OCI-LY3 (cell line): Measurements from ENCODE around the gene SLC38A2.

Experiments
- H2AFZ ChIP-seq: fragments of 200-600, 300-600 bp; shearing (Covaris generic); 2 replicates; pipeline ENCODE4 v1.6.0; 2014; ENCODE audit warnings: antibody characterized with exemption, low read depth, low read length
- H3K27ac ChIP-seq: fragments of 200-600, 300-600 bp; sonication (generic); 2 replicates; pipeline ENCODE4 v1.5.1; 2014; ENCODE audit warnings: mild to moderate bottlenecking, low read length, moderate library complexity, mixed read lengths
- H3K27me3 ChIP-seq: fragments of 200-600, 300-600 bp; sonication (generic); 2 replicates; pipeline ENCODE4 v1.6.1; 2014; ENCODE audit warnings: low read depth, low read length, mixed read lengths
- H3K36me3 ChIP-seq: fragments of 200-600, 300-600 bp; sonication (generic); replicated peaks from 2 replicates; pipeline ENCODE3; 2014; ENCODE audit warnings: low read depth, low read length, mixed read lengths
- H3K4me1 ChIP-seq: fragments of 300-600, 200-600 bp; sonication (generic); 2 replicates; pipeline ENCODE4 v1.6.1; 2014; ENCODE audit warnings: low read length, mixed read lengths
- H3K4me2 ChIP-seq: fragments of 200-600, 300-600 bp; sonication (generic); 2 replicates; pipeline ENCODE4 v1.6.1; 2014; ENCODE audit warnings: low read length, mixed read lengths
- H3K4me3 ChIP-seq: fragments of 300-600, 200-600 bp; sonication (generic); 2 replicates; pipeline ENCODE4 v1.5.1; 2014; ENCODE audit warnings: antibody characterized with exemption, mild to moderate bottlenecking, low read length, moderate library complexity
- H3K79me2 ChIP-seq: fragments of 300-600, 200-600 bp; shearing (Covaris generic); 2 replicates; pipeline ENCODE4 v1.6.1; 2014; ENCODE audit warnings: mild to moderate bottlenecking, low read length, mixed read lengths
- H3K9ac ChIP-seq: fragments of 300-600, 200-600 bp; shearing (Covaris generic); 2 replicates; pipeline ENCODE4 v1.6.0; 2014; ENCODE audit warnings: mild to moderate bottlenecking, low read length, moderate library complexity
- H3K9me3 ChIP-seq: fragments of 200-600, 300-600 bp; shearing (Covaris generic); 2 replicates; pipeline ENCODE4 v1.6.1; 2014; ENCODE audit warnings: low read length, mixed read lengths; ENCODE audit not compliant: insufficient read depth
- H4K20me1 ChIP-seq: fragments of 200-600, 300-600 bp; sonication (generic); 2 replicates; pipeline ENCODE4 v1.6.1; 2016; ENCODE audit warnings: low read length, mixed read lengths; ENCODE audit not compliant: insufficient read depth
- EZH2phosphoT487 ChIP-seq: fragments of 200-600 bp; shearing (Covaris generic); IDR thresholded peaks from 2 replicates; pipeline ENCODE4 v1.6.1; 2018; ENCODE audit warnings: antibody characterized with exemption, mixed run types, low read depth
- TF ChIP-seq, protein P1 (sequence below): fragments of 200-600, 300-600 bp; sonication (generic); IDR thresholded peaks from 2 replicates; pipeline ENCODE4 v1.5.1; 2014; ENCODE audit warnings: antibody characterized with exemption, low read length, low read depth

Gene SLC38A2

GRCh38 chr12:46358325-46358700 lies 14.3 kb downstream of the SLC38A2 start:
- H3K27ac ChIP-seq = no peak overlapping the region
- no peaks in the 10 kb centered on the region for H3K27me3 ChIP-seq

DNA sequence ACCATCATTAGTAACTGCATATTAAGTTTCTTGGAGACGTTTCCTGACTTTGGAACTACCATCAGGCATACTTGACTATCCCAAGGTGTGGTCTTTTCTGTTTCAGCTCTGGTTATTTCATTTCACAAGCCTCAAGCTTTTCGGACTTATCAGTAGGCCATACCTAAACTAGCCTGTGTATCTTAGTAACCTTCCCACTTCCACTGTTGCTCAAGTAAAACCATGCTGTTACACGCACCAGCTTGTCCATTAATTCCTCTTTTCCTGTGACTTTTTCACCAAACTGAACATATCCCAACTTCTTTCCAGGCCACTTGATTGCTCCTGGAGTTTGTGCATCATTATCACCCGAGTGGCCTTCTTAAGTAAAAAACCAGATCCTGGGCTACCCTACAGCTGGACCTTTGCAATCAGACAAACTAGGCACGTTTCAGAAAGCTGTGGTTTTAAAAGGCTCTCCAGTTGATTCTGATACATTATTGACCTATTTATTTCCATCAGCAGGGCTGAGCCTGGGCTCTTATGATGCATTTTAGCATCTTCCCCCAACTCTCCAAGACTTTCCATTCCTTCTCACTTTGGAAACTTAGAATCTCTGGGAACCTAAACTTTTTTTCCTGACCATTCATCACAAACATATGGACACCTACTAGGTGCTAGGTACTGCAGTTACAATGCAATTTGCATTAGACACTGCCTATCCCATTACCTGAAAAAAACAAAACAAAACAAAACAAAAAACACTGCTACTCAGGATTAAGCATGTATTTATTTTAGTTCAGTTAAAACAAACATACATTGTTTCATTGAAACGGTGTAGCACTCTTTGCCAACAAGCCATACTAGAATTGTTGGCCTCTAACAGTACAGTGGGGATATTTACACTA lies 14.9 kb downstream of the SLC38A2 start:
- H3K9ac ChIP-seq = no peak overlapping the region
- no peaks in the 10 kb centered on the region for H3K27me3 ChIP-seq
- H3K4me3 ChIP-seq = no peak overlapping the region
- no peak overlapping the region for H3K27ac ChIP-seq
- no peak overlapping the region for H2AFZ ChIP-seq
- no peaks in the 10 kb centered on the region for H3K9me3 ChIP-seq
- H3K79me2 ChIP-seq = no peaks in the 10 kb centered on the region; the same call in 1 of the 2 replicates
- peaks cover 48% of the 10 kb centered on the region for H3K36me3 ChIP-seq
- TF ChIP-seq, protein P1, sequence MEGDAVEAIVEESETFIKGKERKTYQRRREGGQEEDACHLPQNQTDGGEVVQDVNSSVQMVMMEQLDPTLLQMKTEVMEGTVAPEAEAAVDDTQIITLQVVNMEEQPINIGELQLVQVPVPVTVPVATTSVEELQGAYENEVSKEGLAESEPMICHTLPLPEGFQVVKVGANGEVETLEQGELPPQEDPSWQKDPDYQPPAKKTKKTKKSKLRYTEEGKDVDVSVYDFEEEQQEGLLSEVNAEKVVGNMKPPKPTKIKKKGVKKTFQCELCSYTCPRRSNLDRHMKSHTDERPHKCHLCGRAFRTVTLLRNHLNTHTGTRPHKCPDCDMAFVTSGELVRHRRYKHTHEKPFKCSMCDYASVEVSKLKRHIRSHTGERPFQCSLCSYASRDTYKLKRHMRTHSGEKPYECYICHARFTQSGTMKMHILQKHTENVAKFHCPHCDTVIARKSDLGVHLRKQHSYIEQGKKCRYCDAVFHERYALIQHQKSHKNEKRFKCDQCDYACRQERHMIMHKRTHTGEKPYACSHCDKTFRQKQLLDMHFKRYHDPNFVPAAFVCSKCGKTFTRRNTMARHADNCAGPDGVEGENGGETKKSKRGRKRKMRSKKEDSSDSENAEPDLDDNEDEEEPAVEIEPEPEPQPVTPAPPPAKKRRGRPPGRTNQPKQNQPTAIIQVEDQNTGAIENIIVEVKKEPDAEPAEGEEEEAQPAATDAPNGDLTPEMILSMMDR = no peak
- no peak for TF ChIP-seq EZH2phosphoT487
- H4K20me1 ChIP-seq = peaks cover 55% of the 10 kb centered on the region
- no peak overlapping the region for H3K4me2 ChIP-seq
- H3K4me1 ChIP-seq = peaks cover 23% of the 10 kb centered on the region

More at GRCh38 chr12:46358325-46358700, 14.3 kb downstream of the SLC38A2 start:
- Histone ChIP-seq H3K79me2 (no peaks in the 10 kb centered on the region; the same call in 1 of the 2 replicates), H4K20me1 (peaks cover 62% of the 10 kb centered on the region), H3K4me1 (peaks cover 29% of the 10 kb centered on the region), H2AFZ (no peak overlapping the region), H3K36me3 (peaks cover 55% of the 10 kb centered on the region), H3K9me3 (no peaks in the 10 kb centered on the region), H3K4me3 (no peak overlapping the region), H3K9ac (no peak overlapping the region), H3K4me2 (no peak overlapping the region)
- TF ChIP-seq, protein P1 = no peak
- TF ChIP-seq EZH2phosphoT487 = no peak

- H3K9ac ChIP-seq = no peak overlapping the region
- peaks cover 41% of the 10 kb centered on the region for H3K36me3 ChIP-seq
- H3K27me3 ChIP-seq = no peaks in the 10 kb centered on the region
- H3K27ac ChIP-seq = no peak overlapping the region
- H2AFZ ChIP-seq = no peak overlapping the region
- no peak overlapping the region for H3K4me2 ChIP-seq
- H3K9me3 ChIP-seq = no peaks in the 10 kb centered on the region
- peaks cover 14% of the 10 kb centered on the region for H3K4me1 ChIP-seq
- H3K79me2 ChIP-seq = no peaks in the 10 kb centered on the region; the same call in 1 of the 2 replicates
- H3K4me3 ChIP-seq = no peak overlapping the region
- TF ChIP-seq EZH2phosphoT487 = no peak
- TF ChIP-seq, protein P1 = no peak
- H4K20me1 ChIP-seq = peaks cover 47% of the 10 kb centered on the region
Measured at GRCh38 chr12:46356655-46357437, 15.7 kb downstream of the SLC38A2 start.

GRCh38 chr12:46354802-46355199 lies 17.8 kb downstream of the SLC38A2 start:
- Histone ChIP-seq H3K27ac (no peak overlapping the region), H3K9me3 (no peaks in the 10 kb centered on the region), H4K20me1 (peaks cover 27% of the 10 kb centered on the region), H3K79me2 (no peaks in the 10 kb centered on the region), H3K36me3 (peaks cover 20% of the 10 kb centered on the region), H3K27me3 (no peaks in the 10 kb centered on the region), H3K4me2 (no peak overlapping the region), H3K4me3 (no peak overlapping the region), H3K9ac (no peak overlapping the region), H3K4me1 (no peaks in the 10 kb centered on the region), H2AFZ (no peak overlapping the region)
- no peak for TF ChIP-seq EZH2phosphoT487
- TF ChIP-seq, protein P1 = no peak
